ENCODE data around the gene GRIN2D.
A peak's percentile ranks its signal among the peaks of the same experiment; 100 is the strongest.
"Not testable (repeated sequence)": the region's sequence is repeated elsewhere in the genome, so short reads cannot be mapped to it uniquely, and the experiment has no call there.

The GRIN2D gene

GRCh38 chr19:48393559-48394330, at the start of gene GRIN2D:
GRIN2D (plus strand) TSS chr19:48393668; CDS start chr19:48398393, 4,725 bp downstream.
- peak; percentile 83 for DNase-seq

- no peak for DNase-seq
These were observed 48.6 kb upstream of the GRIN2D start for GRCh38 chr19:48344892-48345291.

DNA sequence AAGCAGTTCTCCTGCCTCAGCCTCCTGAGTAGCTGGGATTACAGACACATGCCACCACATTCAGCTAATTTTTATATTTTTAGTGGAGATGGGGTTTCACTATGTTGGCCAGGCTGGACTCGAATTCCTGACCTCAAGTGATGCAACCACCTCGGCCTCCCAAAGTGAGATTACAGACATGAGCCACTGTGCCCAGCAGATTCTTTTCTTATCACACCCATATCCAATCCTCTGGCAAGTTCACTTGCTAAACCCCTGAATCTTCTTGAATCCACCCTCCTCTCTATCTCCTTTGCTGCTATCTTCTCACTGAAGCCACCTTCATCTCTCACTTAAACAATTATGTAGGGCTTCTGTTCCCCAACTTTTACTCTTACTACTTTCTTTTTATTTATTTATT, 47.3 kb upstream of the GRIN2D start:
- no peak for DNase-seq

DNA sequence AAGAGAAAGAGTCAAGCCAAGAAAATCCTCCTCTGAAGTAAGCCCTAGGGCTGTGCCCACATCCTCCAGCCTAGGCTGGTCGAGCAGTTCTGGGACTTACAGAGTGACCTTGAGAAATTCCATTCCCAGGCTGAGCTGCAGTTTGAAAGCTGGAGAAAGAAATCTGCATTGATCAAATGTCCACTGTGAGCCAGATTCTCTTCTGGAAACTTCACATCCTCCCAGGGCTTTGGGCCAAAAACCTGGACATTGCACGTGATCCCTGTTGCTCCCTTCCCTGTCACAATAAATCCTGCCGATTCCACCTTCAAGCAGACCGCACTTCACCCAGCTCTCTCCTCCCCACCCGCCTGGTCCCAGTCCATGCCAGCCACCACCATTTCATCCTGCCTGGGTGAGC, 45.4 kb upstream of the GRIN2D start:
- DNase-seq = no peak

DNA sequence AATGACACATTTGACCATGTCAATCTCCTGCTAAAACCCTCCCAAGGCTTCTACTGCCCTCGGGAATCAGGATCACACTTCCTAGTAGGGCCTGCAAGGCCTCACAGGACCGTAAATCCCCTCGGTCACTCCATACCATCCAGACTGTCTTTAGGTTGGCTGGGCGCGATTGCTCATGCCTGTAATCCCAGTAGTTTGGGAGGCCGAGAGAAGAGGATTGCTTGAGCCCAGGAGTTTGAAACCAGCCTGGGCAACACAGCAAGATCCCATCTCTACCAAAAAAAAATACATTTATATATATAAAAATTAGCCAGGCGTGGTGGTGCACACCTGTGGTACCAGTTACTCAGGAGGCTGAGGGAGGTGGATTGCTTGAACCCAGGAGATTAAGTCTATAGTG, 44.7 kb upstream of the GRIN2D start:
- DNase-seq = no peak

GRCh38 chr19:48350856-48351255, 42.6 kb upstream of the GRIN2D start:
- DNase-seq = no peak

GRCh38 chr19:48351341-48351752, 42.1 kb upstream of the GRIN2D start:
- peak; percentile 89 for DNase-seq

DNA sequence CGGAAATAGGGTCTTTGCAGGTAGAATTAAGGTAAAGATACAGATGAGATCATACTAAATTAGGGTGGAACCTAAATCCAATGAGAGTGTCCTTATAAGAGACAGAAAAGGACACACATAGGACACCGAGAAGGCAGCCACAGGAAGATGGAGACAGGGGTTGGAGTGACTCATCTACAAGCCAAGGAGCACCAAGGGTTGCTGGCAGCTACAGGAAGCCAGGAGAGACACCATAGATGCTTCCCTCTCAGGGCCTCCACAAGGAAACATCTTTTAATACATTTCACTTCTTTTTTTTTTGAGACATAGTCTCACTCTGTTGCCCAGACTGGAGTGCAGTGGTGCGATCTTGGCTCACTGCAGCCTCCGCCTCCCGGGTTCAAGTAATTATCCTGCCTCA, 39.8 kb upstream of the GRIN2D start:
- no peak for DNase-seq

DNA sequence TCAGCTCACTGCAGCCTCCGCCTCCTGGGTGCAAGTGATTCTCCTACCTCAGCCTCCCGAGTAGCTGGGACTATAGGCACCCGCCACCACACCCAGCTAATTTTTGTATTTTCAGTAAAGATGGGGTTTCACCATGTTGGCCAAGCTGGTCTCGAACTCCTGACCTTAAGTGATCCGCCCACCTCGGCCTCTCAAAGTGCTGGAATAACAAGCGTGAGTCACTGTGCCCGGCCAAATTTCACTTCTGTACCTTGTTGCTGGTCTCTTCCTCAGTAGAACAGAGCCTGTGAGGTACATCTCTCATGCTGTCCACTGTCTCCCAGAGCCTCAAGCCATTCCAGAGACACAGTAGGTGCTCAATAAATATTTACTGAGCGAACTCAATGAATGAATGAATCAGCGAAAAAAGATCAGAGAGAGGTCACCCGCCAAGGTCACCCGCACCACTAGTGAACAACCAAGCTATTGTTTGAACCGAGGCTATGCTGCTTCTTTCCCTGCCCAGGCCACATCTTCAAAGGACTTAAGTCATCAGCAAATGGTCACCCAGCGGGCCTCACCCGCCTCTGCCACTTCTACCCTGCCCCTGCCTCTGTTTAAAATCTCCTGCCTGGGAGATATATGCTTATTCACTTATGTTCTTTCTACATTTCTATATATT, 39.0 kb upstream of the GRIN2D start:
- peak; percentile 87 for DNase-seq

DNA sequence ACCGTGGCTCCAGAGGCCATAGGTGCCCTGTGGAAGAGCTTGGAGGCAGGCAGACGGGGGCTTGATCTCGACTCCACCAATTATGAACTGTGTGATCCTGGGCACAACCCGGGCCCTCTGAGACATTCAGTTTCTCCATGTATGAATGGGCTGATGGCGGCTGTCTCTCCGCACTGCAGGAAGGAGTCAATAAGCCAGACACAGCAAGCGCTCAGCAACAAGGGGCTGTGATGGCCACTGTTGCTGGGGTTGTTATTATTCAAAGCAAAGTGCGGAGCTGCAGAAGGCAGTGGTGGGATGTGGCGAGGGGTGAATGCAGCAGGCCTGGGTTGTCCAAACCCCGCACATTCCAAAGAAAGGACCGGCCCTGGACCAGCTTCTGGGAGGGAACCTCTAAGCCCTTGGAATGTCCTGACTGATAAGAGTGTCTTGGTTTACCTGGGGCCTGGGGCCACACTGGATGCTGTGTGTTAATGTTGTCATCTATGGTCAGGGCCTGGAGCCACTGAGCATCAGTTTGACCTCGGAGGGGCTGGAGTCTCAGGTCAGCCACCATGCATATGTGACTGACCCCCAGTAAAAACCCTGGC, 38.0 kb upstream of the GRIN2D start:
- peak; percentile 84 for DNase-seq

DNA sequence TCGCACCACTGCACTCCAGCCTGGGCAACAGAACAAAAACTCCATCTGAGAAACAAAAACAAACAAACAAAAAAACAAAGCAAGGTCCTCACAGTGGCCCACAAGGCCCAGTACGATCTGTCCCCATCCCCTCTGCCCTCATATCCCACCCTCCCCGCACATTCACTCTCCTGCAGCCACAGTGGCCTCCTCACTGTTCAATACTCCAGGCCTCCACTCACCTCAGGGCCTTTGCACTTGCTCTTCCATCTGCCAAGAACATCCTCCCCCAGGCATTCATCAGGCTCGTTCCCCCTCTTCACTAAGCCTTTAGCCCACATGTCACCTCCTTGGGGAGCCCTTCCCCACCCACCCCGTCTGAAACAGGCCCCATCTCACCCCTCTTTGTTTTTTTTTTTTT, 34.3 kb upstream of the GRIN2D start:
- DNase-seq = no peak

DNA sequence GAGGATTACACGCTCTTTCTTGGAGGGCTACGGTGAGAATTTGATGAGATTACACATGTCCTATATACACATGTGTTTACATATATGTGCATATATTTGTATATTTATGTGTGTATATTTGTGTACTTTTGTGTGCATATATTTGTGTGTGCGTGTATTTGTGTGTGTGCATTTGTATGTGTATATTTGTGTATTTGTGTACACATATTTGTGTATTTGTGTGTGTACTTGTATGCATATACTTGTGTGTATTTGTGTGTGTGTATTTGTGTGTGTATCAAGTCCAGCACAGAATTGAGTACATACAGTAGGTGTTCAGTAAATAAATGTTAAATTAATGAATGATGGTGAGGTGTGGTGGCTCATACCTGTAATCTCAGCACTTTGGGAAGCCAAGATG, 31.6 kb upstream of the GRIN2D start:
- DNase-seq = no peak

DNA sequence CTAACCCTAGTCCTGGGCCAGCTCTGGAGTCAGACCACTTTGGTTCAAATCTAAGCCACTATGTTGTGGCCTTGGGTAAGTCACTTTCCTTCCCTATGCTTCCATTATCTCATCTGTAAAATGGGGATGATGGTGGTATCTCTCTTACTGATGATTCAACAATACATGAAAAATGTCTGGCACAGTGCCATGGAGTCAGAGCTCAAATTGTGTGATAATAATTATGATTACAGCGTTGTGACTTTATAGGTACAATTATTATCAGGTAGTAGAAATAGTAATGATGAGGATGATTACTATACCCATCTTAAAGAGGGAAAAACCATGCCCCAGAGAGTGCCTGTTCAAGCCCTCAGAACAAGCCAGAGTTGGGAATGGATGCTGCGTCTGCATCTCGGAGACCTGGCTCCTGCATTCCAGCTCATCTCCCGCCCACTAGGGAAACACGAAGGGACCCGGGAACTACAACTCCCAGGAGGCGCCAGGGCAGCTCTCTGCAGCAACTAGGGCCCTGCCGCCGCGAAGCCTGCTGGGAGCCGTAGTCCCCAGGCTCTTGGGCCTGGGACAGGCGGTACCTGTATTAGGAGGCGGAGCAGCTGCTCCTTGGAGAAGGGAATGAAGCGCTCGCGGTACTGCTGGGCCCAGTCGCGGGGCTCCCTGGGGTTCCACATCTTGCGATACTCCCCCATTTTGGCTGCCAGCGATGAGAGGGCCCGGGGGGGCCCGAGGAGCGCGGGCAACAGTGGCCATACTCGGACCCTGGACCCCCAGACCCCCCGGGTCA, 30.6 kb upstream of the GRIN2D start:
- peak; percentile 99 for DNase-seq

DNA sequence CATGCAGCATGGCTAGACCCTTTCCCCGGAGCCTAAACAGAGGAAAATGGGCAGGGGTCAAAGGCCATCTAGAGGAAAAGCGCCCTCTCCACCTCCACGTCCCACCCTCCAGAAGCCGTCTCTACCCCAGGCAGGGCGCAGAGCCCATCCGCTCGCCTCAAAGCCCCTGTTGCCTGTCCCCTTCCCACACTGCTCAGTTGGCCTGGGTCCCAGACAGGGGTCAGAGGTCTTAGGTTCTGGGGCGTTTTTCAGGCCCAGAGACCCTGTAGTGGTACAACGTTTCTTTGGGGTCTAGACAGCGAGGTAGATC, 30.0 kb upstream of the GRIN2D start:
- DNase-seq = no peak

DNA sequence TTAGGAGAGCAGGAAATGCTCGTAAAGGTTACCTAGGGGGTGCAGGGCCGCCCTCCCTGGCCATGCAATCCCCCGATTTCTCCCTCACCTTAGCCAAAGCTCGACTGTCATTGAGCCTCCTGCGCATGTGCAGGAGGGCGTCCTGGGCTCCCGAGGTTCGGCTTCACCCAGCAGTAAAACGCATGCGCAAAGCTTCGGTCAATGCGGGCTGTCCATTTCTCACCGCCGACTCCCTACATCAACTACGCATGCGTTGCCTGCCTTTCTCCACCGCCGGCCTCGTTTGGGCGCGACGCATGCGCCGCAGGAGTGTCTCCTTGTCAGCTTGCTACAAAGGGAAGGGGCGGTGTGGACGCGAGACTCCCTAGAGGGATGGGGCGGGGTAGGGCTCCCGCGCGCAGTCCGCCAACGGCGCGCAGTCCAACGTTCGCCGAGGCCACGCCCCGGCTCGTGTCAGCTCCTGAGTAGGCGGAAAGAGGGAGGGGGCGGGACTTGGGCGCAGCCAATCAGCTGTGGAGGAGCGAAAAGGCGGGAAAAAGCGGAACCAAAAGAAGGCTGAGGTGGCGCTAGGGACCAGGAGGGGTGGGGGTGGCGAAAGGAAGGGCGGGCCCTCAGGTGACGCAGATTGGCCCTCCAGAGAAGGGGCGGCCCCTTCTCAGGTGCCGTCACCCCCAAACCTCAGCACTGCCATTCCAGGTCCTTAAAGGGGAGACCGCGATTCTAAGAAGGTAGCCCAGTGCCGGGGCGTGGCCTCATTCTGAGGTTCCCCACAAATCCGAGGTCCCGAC, 29.5 kb upstream of the GRIN2D start, which contains the start of the genes SYNGR4 and TMEM143:
SYNGR4 (plus strand) TSS at position 558 of the 788 bp plus-strand sequence. CDS start 1,476 bp downstream, outside the sequence.
TMEM143 (minus strand) TSS at position 131 of the 788 bp plus-strand sequence; CDS start at position 111, 20 bp downstream.
- DNase-seq = peak; percentile 100

DNA sequence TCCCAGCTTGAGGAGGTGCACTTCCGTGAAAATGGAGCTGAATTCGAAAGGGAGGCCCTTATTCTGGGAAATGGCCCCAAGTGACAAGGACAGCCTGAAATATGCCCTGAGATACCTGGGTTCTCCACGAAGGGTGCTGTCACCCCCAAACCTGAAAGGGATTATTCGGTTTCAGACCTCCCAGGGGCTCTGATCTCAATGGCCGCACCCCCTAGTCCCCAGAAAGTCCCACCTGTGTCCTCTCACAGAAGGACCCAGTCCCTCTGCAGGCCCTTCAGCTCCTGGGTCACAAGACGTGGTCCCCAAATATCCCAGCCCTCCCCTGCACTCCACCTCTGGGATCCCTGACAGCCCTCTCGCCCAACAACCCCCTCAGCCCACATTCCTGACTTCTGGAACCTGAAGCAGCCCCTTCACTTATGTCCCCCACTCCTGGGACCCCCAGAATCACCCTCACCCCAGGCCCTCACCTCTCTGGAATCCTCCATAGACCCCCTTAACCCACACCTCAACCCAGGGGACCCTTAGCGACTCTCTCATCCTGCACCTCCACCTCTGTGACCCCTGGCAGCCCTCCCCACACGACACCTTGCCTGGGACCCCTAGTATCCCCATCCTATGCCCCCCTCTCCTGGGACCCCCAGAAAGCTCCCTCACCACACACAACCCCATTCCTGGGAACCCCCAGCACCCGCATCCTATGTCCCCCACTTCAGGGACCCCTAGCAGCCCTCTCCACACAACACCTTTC, 28.7 kb upstream of the GRIN2D start:
- DNase-seq = no peak

DNA sequence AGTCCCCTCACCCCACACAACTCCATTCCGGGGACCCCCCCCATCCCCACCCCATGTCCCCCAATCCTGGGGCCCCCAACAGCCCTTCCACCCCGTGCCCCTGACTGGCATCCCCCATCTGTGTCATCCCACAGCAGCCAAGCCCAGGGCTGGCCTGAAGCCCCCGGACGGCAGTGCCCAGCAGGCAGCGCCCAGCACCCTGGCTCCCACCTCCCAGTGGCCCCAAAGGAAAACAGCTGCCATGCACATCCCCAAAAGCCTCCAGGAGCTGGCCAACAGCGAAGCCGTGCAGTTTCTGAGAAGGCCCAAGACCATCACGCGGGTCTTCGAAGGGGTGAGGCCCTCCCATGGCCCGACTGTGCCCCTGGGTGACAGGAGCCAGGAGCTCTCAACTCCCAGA, 27.9 kb upstream of the GRIN2D start:
- no peak for DNase-seq

DNA sequence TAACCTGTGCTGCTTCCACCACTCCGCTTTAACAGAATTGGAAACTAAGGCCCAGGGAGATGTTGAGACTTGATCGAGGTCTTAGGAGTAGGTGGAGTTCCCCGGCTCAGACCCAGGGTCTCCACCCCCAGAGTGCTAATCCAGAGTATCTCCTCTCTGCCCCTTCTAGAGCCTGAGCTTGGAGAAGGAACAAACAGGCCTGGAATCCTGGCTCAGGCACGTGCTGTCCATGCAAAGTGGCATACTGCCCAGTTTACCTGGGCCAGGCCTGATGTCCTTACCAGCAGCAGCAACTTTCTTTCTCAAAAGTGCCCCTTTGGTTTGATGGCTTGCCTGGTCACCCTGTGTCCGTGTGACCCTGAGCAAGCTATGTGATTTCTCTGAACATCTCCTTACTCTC, 25.6 kb upstream of the GRIN2D start:
- DNase-seq = no peak

- DNase-seq = no peak
These were observed 24.5 kb upstream of the GRIN2D start for GRCh38 chr19:48368936-48369335.

GRCh38 chr19:48370955-48371354, 22.5 kb upstream of the GRIN2D start:
- no peak for DNase-seq

DNA sequence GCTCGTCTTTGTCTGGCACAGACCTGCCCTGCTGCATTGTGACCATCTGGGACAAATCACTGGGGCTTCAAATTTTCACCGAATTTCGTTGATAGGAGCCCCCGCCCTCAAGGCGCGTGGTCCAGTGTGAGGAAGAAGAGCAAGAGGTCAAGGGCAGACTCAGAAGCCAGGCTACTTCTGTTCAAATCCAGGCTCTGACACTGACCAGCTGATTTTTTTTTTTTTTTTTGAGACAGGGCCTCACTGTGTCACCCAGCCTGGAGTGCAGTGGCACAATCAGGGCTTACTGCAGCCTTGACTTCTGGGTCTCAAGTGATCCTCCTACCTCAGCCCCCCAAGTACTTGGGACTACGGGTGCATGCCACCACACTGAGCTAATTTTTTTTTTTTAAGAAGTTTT, 22.1 kb upstream of the GRIN2D start:
- no peak for DNase-seq

- DNase-seq = not testable (repeated sequence)
These were observed 21.7 kb upstream of the GRIN2D start for GRCh38 chr19:48371771-48372170.

Measured in islet precursor cell (in vitro differentiated cells).